ENCODE data around the gene CCDC93.

DNA sequence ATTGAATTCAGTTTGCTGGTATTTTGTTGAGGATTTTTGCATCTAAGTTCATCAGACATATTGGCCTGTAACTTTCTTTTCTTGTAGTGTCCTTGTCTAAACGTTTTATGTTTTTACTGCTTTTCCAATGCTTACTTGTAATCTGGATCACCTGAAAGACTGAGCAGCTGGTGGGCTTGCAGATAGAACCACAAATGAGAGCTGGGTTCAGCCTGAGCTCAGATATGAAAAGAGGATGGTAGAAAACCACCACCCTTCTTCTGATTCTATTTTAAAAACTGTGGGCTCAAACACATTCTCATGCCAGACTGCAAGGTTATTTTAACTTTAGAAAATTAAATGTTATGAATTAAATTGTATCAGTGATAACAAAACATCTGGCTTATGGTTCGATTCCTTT is 128.6 kb downstream of the CCDC93 start:
- TF ChIP-seq, protein P1, sequence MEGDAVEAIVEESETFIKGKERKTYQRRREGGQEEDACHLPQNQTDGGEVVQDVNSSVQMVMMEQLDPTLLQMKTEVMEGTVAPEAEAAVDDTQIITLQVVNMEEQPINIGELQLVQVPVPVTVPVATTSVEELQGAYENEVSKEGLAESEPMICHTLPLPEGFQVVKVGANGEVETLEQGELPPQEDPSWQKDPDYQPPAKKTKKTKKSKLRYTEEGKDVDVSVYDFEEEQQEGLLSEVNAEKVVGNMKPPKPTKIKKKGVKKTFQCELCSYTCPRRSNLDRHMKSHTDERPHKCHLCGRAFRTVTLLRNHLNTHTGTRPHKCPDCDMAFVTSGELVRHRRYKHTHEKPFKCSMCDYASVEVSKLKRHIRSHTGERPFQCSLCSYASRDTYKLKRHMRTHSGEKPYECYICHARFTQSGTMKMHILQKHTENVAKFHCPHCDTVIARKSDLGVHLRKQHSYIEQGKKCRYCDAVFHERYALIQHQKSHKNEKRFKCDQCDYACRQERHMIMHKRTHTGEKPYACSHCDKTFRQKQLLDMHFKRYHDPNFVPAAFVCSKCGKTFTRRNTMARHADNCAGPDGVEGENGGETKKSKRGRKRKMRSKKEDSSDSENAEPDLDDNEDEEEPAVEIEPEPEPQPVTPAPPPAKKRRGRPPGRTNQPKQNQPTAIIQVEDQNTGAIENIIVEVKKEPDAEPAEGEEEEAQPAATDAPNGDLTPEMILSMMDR (IDR thresholded peaks at IDR 0.05): no peak
- TF ChIP-seq POLR2A (IDR thresholded peaks at IDR 0.05): no peak

Data from breast epithelium (tissue), 3 donors.